ENCODE data around the gene TMBIM1.

DNA sequence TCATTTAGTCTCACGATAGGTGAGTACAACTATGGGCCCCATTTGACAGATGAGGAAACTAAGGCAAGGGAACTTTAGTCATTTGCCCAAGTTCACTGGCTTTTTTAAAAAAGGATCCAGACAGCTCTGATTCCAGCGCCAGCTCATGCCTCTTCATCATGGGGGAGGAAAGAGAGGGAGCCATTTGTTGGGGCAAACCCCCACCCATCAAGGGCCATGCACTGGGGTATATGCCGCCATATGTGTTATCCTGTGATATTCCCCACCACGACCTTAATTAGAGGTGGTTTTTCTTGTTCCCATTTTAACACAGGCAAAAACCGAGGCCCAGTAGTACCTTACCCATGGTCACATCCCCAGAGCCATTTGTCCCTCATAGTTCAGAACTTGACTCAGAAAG, 32.1 kb downstream of the TMBIM1 start:
- no peak for TF ChIP-seq POLR2AphosphoS5 (IDR thresholded peaks at IDR 0.05; ENCODE audit: low read depth, low read length)
- no peak for TF ChIP-seq TAF1 (IDR thresholded peaks at IDR 0.05; ENCODE audit: borderline replicate concordance, insufficient read depth, low read length)
- TF ChIP-seq, protein P1, sequence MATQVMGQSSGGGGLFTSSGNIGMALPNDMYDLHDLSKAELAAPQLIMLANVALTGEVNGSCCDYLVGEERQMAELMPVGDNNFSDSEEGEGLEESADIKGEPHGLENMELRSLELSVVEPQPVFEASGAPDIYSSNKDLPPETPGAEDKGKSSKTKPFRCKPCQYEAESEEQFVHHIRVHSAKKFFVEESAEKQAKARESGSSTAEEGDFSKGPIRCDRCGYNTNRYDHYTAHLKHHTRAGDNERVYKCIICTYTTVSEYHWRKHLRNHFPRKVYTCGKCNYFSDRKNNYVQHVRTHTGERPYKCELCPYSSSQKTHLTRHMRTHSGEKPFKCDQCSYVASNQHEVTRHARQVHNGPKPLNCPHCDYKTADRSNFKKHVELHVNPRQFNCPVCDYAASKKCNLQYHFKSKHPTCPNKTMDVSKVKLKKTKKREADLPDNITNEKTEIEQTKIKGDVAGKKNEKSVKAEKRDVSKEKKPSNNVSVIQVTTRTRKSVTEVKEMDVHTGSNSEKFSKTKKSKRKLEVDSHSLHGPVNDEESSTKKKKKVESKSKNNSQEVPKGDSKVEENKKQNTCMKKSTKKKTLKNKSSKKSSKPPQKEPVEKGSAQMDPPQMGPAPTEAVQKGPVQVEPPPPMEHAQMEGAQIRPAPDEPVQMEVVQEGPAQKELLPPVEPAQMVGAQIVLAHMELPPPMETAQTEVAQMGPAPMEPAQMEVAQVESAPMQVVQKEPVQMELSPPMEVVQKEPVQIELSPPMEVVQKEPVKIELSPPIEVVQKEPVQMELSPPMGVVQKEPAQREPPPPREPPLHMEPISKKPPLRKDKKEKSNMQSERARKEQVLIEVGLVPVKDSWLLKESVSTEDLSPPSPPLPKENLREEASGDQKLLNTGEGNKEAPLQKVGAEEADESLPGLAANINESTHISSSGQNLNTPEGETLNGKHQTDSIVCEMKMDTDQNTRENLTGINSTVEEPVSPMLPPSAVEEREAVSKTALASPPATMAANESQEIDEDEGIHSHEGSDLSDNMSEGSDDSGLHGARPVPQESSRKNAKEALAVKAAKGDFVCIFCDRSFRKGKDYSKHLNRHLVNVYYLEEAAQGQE (IDR thresholded peaks at IDR 0.05; ENCODE audit: insufficient read depth in 1 of 2, low read depth in 2 of 2, low read length in 2 of 2), result no peak
- TF ChIP-seq SIN3A (IDR thresholded peaks at IDR 0.05; ENCODE audit: borderline replicate concordance, insufficient read depth, low read length), result no peak

Data from PFSK-1 (cell line).